ENCODE results near the gene BEST4.
A peak's percentile ranks its signal among the peaks of the same experiment; 100 is the strongest.
"Not testable (repeated sequence)": the region's sequence is repeated elsewhere in the genome, so short reads cannot be mapped to it uniquely, and the experiment has no call there.

BEST4 gene

DNA sequence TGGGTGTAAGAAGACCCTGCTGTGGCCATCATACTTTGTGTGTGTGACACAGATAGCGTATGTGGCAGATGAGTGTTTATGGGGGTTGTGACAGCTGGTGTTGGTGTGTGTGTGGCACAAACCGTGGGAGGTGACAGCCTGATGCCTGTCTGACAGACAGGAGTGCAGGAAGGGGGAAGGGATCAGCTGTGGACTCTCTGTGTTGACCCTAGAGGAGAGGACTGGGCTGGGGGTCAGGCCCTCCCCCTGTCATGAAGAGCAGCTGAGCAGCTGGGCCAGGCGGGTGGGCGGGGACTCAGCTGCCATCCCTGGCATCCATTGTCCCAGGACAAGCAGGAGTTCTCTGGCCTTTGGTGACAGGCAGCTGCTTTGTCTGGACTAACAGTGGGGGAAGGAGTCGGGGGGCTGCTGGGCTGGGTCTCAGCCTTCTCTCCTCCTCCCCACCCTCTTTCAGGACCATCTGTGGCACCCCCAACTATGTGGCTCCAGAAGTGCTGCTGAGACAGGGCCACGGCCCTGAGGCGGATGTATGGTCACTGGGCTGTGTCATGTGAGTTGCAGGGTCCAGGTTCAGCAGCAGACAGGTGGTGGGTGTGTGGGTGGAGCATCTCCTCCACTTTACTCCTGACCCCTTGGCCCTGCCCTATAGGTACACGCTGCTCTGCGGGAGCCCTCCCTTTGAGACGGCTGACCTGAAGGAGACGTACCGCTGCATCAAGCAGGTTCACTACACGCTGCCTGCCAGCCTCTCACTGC lies 14.5 kb upstream of the BEST4 start:
- DNase-seq (ENCODE audit: low read depth in 3 of 3) = no peak

DNA sequence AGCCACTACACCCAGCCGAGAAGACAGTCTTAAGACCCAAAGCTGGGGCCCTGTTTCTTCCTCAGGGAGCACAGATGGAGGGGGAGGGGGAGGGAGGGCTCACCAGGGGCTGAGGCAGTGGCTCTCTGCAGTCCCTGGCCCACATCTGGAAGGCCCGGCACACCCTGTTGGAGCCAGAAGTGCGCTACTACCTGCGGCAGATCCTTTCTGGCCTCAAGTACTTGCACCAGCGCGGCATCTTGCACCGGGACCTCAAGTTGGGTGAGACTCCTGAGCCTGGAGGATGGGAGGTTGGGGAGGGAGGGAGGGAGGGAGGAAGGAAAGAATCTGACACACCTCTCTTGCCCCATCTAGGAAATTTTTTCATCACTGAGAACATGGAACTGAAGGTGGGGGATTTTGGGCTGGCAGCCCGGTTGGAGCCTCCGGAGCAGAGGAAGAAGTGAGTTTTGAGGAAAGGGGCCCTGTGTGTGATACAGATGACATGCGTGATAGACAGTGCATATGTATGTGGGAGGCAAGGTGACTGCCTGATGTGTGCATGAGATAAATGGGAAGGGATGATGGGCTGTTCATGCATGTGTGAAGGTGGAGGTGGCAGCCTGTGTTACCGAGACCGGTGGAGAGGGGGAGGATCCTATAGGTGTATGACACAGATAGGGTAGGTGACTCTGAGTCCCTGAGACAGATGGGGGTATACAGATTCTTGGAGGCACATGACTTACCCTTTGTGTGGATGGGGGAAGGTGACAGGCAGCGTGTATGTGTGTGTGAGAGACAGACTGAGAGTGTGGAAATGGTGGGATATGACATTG lies 13.7 kb upstream of the BEST4 start:
- no peak for DNase-seq (ENCODE audit: low read depth in 3 of 3)

DNA sequence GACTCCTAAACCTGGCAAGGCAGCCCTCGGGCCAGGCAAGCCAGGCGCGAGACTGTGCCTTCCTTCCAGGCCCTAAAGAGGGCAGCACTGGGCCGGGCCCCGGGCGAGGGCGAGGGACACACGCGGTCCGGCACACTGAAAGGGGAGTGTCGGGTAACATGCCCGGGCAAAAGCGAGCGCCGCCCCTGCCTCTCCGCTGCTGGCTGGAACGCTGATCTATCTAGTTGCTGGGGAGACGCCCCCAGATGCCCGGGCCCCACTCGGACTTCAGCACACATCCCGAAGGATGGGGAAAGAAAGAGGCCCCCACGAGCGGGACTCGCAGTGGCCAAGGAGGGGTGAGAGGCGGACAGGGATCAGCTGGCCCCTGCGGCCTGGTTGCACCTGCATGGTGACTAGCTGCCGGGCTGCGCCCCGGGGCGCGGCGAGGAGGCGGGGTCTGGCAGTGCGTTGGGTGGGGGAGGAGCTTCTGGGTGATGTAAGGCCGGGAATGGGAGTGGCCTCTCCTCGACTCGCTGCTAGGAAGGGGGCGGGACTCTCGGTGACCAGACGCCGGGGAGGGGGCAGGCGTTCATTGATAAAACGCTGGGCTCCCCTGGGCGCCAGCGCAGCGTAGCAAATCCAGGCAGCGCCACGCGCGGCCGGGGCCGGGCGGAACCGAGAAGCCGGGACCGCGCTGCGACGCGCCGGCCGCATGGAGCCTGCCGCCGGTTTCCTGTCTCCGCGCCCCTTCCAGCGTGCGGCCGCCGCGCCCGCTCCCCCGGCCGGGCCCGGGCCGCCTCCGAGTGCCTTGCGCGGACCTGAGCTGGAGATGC lies 12.0 kb upstream of the BEST4 start, which contains the start of gene PLK3:
PLK3 (plus strand) TSS at position 608 of the 815 bp plus-strand sequence; CDS start at position 695, 87 bp downstream.
- peak; percentile 96 to 100 (median 97) for DNase-seq (ENCODE audit: low read depth in 3 of 3)

GRCh38 chr1:44798481-44799365 lies 10.8 kb upstream of the BEST4 start:
- DNase-seq (ENCODE audit: low read depth in 3 of 3) = no peak

GRCh38 chr1:44797886-44798285 lies 9.9 kb upstream of the BEST4 start:
- not testable (repeated sequence) for DNase-seq (ENCODE audit: low read depth in 3 of 3)

GRCh38 chr1:44792736-44793502 lies 4.9 kb upstream of the BEST4 start:
- DNase-seq (ENCODE audit: low read depth in 3 of 3) = no peak

- no peak for DNase-seq (ENCODE audit: low read depth in 3 of 3)
Measured at GRCh38 chr1:44790968-44791801, 3.2 kb upstream of the BEST4 start.

- no peak for DNase-seq (ENCODE audit: low read depth in 3 of 3)
Measured at GRCh38 chr1:44787506-44787905, 464 bp downstream of the BEST4 start.

- DNase-seq (ENCODE audit: low read depth in 3 of 3) = no peak
Measured at GRCh38 chr1:44786841-44787426, 1.0 kb downstream of the BEST4 start.

DNA sequence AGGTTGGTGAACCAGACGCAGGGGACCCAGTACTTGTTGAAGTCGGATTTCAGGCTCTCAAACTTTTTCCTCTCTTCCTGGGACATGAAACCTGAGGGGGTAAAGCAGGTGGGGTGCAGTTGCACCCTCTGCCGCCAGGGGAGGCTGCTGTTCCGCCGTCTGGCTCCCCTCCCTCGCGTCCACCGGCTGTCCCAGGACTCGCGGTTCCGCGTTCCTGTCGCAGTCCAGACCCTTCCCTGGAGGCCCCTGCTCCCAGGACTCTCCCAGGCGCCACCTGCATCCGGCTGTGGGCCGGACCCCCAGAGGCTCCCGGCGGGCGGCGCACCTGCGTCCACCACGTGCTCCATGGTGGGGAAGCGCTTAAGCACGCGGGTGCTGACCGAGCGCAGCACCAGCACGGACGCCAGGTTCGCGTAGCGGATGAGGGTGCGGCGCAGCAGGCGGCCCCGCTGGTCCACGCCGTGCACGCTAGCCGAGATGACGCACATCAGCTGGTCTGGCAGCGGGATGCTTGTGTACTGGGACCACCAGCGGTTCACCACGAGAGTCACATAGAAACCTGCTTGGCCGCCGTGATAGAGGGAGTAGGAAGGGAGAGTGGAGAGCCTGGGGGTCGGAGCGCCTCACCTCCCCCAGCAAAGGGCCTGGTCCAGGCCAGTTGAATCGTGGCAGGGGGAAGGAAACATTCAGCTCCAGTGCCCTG lies 1.7 kb downstream of the BEST4 start:
- DNase-seq (ENCODE audit: low read depth in 3 of 3) = peak; percentile 51 to 68 (median 64)

DNA sequence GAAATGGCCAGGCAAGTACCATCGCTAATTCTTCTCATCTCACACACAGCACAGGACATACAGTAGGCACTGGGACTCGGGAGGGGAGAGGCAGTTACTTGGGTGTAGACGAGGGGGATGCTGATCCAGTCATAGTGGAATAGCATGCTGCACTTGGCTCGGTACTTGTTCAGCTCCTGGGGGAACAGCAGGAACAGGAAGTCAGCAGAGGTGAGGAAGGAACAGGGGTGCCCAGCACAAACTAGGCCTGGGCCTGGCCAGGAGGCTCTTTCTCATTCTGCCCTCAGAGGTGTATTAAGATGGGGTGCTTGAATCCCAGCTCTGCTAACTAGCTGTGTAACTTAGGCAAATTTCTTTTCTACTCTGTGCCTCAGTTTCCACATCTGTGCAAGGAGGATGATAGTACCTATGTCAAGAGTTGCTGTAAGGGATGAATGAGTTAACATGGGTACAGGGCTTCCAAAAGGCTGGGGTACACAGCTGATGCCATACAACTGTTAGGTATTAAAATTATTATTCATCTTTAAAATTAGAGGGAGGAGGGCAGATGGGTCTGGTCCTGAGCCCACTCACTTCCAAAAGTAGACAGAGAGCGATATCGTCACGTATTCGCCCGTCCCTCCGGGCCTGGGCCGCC lies 2.4 kb downstream of the BEST4 start:
- no peak for DNase-seq (ENCODE audit: low read depth in 3 of 3)

GRCh38 chr1:44785029-44785380 lies 3.0 kb downstream of the BEST4 start:
- DNase-seq (ENCODE audit: low read depth in 3 of 3) = no peak

DNA sequence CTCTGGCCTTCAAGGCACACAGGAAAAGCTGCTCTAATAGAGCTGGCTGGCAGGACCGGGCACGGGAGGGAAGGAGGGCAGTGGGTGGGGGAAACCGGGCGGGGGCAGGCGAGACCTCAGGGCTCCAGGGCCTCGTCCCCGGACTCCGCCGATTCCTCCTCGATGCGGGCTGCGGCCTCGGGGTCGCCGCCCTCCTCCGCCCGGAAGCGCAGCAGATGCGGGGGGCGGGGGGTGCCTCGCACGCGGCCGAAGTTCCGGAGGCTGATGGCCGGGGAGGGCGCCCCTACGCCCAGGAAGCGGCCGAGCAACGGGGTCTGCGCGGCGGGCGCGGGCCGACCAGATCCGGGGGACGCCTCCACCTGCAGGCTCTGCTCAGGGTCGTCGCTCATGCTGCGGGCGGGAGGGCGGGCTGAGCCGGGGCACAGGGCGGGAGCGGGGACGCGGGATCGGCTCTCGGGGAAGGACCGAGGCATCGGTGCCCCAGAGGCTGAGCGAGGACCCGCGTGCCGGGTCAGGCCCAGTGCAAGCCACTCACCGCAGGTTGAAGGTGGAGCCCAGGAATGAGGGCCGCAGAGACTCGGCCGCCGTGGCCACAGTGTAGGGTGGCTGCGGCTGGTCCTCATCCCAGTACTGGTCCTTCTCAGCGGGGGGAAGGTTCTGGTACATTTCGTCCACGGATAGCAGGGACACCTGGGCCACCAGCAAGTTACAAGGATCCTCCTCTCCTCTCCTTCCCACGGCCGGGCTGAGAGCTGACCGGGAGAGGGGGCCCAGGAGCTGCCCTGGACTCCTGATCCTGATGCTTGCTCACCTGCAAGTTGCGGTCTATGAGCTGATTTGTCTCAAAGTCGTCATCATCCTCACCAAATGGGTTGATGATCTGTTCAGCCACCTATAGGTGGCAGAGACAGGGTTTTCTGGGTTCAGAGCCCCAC lies 3.6 kb downstream of the BEST4 start:
- DNase-seq (ENCODE audit: low read depth in 3 of 3) = no peak

GRCh38 chr1:44783697-44784093 lies 4.3 kb downstream of the BEST4 start:
- no peak for DNase-seq (ENCODE audit: low read depth in 3 of 3)

GRCh38 chr1:44780583-44781121 lies 7.3 kb downstream of the BEST4 start:
- DNase-seq (ENCODE audit: low read depth in 3 of 3) = no peak

- DNase-seq (ENCODE audit: low read depth in 3 of 3) = no peak
Measured at GRCh38 chr1:44778705-44779576, 9.0 kb downstream of the BEST4 start.
